AG04449 (cell line): ENCODE data around the gene CYB561D1.

Source experiments
- CTCF ChIA-PET: fragments of 350-600 bp; formaldehyde crosslinking; extraction: SDS; loops from one replicate; lab custom pipeline; 2021; ENCODE audit warnings: antibody characterized with exemption; lab: Yijun Ruan, JAX
- POLR2A ChIA-PET: fragments of 400-600, 350-600 bp; formaldehyde crosslinking; extraction: SDS; loops from one replicate; lab custom pipeline; 2020; ENCODE audit warnings: antibody characterized with exemption, inconsistent platforms; lab: Yijun Ruan, JAX
- DNase-seq: peaks from one replicate; pipeline ENCODE4 v3.0.0-alpha.2; 2010; ENCODE audit warnings: low read depth, low spot score
- H3K4me3 ChIP-seq: 2 replicates; pipeline ENCODE4 v1.5.1; 2011; ENCODE audit warnings: low read depth, mild to moderate bottlenecking, control low read depth, low read length
- CTCF ChIP-seq: IDR thresholded peaks from one replicate; pipeline ENCODE4 v1.5.1; 2011; ENCODE audit warnings: mild to moderate bottlenecking, moderate library complexity, low read length, control low read depth, inconsistent platforms; ENCODE audit not compliant: insufficient read depth; ENCODE audit errors: missing control alignments

Gene CYB561D1

GRCh38 chr1:109541102-109541501 is 47.2 kb downstream of the CYB561D1 start:
- POLR2A ChIA-PET, result interaction anchor here (1.5 kb wide), 1 partner anchor 51 kb away, joined by 3 read pairs; no protein-coding TSS in a partner anchor
- CTCF ChIA-PET, result interaction anchor here (1.5 to 26.3 kb wide), 7 partner anchors 8 to 443 kb away, joined by 4 to 2790 read pairs (median 194); partner anchors contain the start of genes AHCYL1, AMIGO1, ATXN7L2 and CYB561D1
- no peak for DNase-seq
- no peak overlapping the region for H3K4me3 ChIP-seq
- no peak for TF ChIP-seq CTCF

GRCh38 chr1:109542657-109543056 is 48.8 kb downstream of the CYB561D1 start:
- TF ChIP-seq CTCF, result no peak
- no peak for DNase-seq
- CTCF ChIA-PET, result interaction anchor here (8.4 to 26.3 kb wide), 4 partner anchors 10 to 231 kb away, joined by 194 to 2790 read pairs (median 379); partner anchors contain the start of genes AMIGO1, ATXN7L2 and CYB561D1
- POLR2A ChIA-PET, result no interaction called here
- H3K4me3 ChIP-seq, result no peak overlapping the region

- no peak for DNase-seq
- POLR2A ChIA-PET, result no interaction called here
- no peak for TF ChIP-seq CTCF
- H3K4me3 ChIP-seq, result no peak overlapping the region
- CTCF ChIA-PET, result interaction anchor here (4.3 to 26.3 kb wide), 5 partner anchors 10 to 441 kb away, joined by 38 to 2790 read pairs (median 377); partner anchors contain the start of genes AHCYL1, AMIGO1, ATXN7L2 and CYB561D1
Measured at GRCh38 chr1:109543283-109543987, 49.5 kb downstream of the CYB561D1 start.

- POLR2A ChIA-PET, result no interaction called here
- TF ChIP-seq CTCF, result no peak
- H3K4me3 ChIP-seq, result no peak overlapping the region
- DNase-seq, result no peak
- CTCF ChIA-PET, result interaction anchor here (2.8 to 26.3 kb wide), 6 partner anchors 11 to 467 kb away, joined by 13 to 2790 read pairs (median 286); partner anchors contain the start of genes AHCYL1, AMIGO1, ATXN7L2 and CYB561D1
Measured at GRCh38 chr1:109543988-109544735, 50.3 kb downstream of the CYB561D1 start.

- POLR2A ChIA-PET, result interaction anchor here (0.8 to 1.9 kb wide), 4 partner anchors 23 to 438 kb away, joined by 3 to 7 read pairs (median 4); partner anchors contain the start of gene AHCYL1
- DNase-seq, result peak; percentile 40
- CTCF ChIA-PET, result interaction anchor here (0.5 to 26.3 kb wide), 45 partner anchors 12 to 657 kb away, joined by 3 to 2790 read pairs (median 5); partner anchors contain the start of genes AHCYL1, AMIGO1, AMPD2 and ATXN7L2
- peak; percentile 78 for TF ChIP-seq CTCF
- peak overlapping the region; percentile 95 for H3K4me3 ChIP-seq
Measured at GRCh38 chr1:109546311-109547109, 52.6 kb downstream of the CYB561D1 start.
